Testis (tissue), 3 donors: ENCODE results near the gene SNX1. TPM values are rescaled to one million over a fixed set of nuclear protein-coding genes. Genes with fewer than 3 reads are reported as not detected.

Experiments
- DNase-seq: peaks from one replicate; pipeline ENCODE4 v3.0.0-alpha.2; 2019
- H3K27ac ChIP-seq, 2 donors: fragments of 200-600 bp; sonication (generic); one replicate each; pipeline ENCODE4 v1.5.1; 2019
- H3K27me3 ChIP-seq: fragments of 200-600 bp; sonication (generic); one replicate; pipeline ENCODE4 v1.5.1; 2019
- H3K36me3 ChIP-seq: fragments of 200-600 bp; sonication (generic); one replicate; pipeline ENCODE4 v1.5.1; 2017; ENCODE audit warnings: low read depth; ENCODE audit errors: missing control alignments
- H3K4me1 ChIP-seq: fragments of 200-600 bp; sonication (generic); one replicate; pipeline ENCODE4 v1.5.1; 2019
- H3K4me3 ChIP-seq, 2 donors: fragments of 200-600 bp; sonication (generic); one replicate each; pipeline ENCODE4 v1.5.1; 2017 to 2019
- H3K9me3 ChIP-seq: fragments of 200-600 bp; sonication (generic); one replicate; pipeline ENCODE4 v1.5.1; 2017
- CTCF ChIP-seq, 3 experiments: fragments of 450-650 bp in 2 of 3; fragments of 200-600 bp in 1 of 3; sonication (generic) in 1 of 3; IDR thresholded peaks; one replicate each; pipeline ENCODE4 v1.5.1; 2016 to 2019; ENCODE audit warnings: antibody characterized with exemption in 3 of 3, mild to moderate bottlenecking in 2 of 3, moderate library complexity in 1 of 3
- POLR2A ChIP-seq: fragments of 450-650 bp; IDR thresholded peaks from one replicate; pipeline ENCODE4 v1.6.1; 2017; ENCODE audit warnings: antibody characterized with exemption, mild to moderate bottlenecking, moderate library complexity
- WGBS, 2 donors: methylation state at CpG; one replicate each; pipeline ENCODE4 v1.1.5; 2018; 5-methylcytosine and 5-hydroxymethylcytosine counted together
- intact Hi-C: fragments of 100-400 bp; cut with DNase I; formaldehyde crosslinking; loops from one replicate; pipeline ENCODE4 v1.15.1; 2023; ENCODE audit warnings: low total_unique reads
- polyA plus RNA-seq: library from polyadenylated mRNA; stranded (reverse); fragments of 350-450 nt; fragmentation: Illumina TruSeq; extraction: RNeasy Lipid Tissue Mini Kit (QIAGEN cat#74804); gene quantifications from one replicate; pipeline ENCODE4 v1.2.3, GENCODE V29; 2014; ENCODE audit warnings: low read depth, low replicate concordance; ENCODE audit not compliant: insufficient read depth
- small RNA-seq, 2 donors: library from RNA; depleted of rRNA; stranded (forward); fragments of <200 nt; gene quantifications; one replicate each; pipeline ENCODE3, GENCODE V24; 2016
- total RNA-seq, 2 donors: library from RNA; depleted of rRNA; stranded (reverse); fragments of >200 nt; gene quantifications; one replicate each; pipeline ENCODE4 v1.2.3, GENCODE V29; 2016

The SNX1 gene
- total and polyA plus RNA-seq, 3 donors from 2014 or later: 79.1 to 93.1 (median 86.0) TPM

DNA sequence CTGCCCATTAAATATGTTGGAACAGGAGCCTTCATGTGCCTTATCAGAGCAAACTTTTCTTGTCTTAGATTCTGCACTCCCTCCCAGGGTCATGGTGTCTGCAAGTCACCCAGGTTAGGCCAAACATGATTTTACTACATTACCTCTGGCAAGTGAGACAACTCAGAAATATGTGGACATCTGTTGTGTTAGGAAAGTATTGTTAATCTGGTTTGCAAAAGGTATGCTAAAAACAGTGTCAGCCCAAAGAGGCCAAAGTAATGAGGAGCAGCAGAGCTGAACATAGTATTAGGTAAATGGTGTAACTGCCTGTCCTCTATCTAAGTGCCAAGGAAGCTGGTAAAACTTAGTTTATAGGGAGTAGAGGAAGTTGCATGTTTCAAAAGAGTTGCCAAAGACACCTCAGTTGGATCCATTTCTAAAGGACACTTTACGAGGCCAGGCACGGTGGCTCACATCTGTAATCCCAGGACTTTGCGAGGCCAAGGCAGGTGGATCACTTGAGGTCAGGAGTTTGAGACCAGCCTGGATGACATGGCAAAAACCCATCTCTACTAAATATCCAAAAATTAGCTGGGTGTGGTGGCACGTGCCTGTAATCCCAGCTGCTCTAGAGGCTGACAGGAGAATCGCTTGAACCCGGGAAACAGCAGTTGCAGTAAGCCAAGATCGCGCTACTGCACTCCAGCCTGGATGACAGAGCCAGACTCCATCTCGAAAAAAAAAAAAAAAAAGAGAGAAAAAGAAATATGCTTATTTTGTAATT lies 89.5 kb downstream of the SNX1 start:
- Histone ChIP-seq H3K9me3 (no peaks in the 10 kb centered on the region), H3K36me3 (no peaks in the 10 kb centered on the region), H3K4me1 (no peaks in the 10 kb centered on the region), H3K27ac (no peak overlapping the region), H3K27me3 (no peaks in the 10 kb centered on the region), H3K4me3 (no peak overlapping the region)
- no peak for DNase-seq
- intact Hi-C loops: no loop called here
- TF ChIP-seq CTCF (IDR thresholded peaks at IDR 0.05) (no peak), POLR2A (no peak)
- 91 to 92% methylated on average over 9 of the region's 9 CpGs for WGBS, 2 donors

- Histone ChIP-seq H3K27me3 (no peaks in the 10 kb centered on the region), H3K36me3 (no peaks in the 10 kb centered on the region), H3K9me3 (no peaks in the 10 kb centered on the region), H3K27ac (no peak overlapping the region), H3K4me1 (no peaks in the 10 kb centered on the region), H3K4me3 (no peak overlapping the region)
- TF ChIP-seq CTCF (IDR thresholded peaks at IDR 0.05) (no peak), POLR2A (no peak)
- WGBS, 2 donors: 93 to 96% methylated on average over 2 of the region's 2 CpGs
- no peak for DNase-seq
- intact Hi-C loops: no loop called here
These were observed 91.8 kb downstream of the SNX1 start for GRCh38 chr15:64187396-64188191.

Small RNA genes within 50 kb of the gene (small RNA-seq; reads per million reads assigned to genes)
- 0 reads per million in 2 donors for gene RF00019

Other genes starting within 250 kb of the SNX1 start
- 1 to 10 TPM; 3.6 to 7.7 TPM for gene DAPK2, start 49.5 kb upstream of the SNX1 start, total RNA-seq
- 5.9 TPM for gene DAPK2, start 49.5 kb upstream of the SNX1 start, polyA plus RNA-seq
- gene CIAO2A, start 2.1 kb upstream of the SNX1 start, total RNA-seq: 10 to 100 TPM; 36.1 to 36.8 TPM
- gene CIAO2A, start 2.1 kb upstream of the SNX1 start, polyA plus RNA-seq: 33.7 TPM
- gene SNX22, start 55.7 kb downstream of the SNX1 start, total RNA-seq: 1 to 10 TPM; 2.0 TPM
- 1.9 TPM for gene SNX22, start 55.7 kb downstream of the SNX1 start, polyA plus RNA-seq
- gene PPIB, start 67.0 kb downstream of the SNX1 start, total RNA-seq: 100 to 1,000 TPM; 202 to 302 TPM
- gene PPIB, start 67.0 kb downstream of the SNX1 start, polyA plus RNA-seq: 288 TPM